ENCODE data around the gene GOLIM4. TPM values are rescaled to one million over a fixed set of nuclear protein-coding genes. Genes with fewer than 3 reads are reported as not detected.

The GOLIM4 gene
- total RNA-seq, 1 experiment from 2014 or later: 24.6 TPM

DNA sequence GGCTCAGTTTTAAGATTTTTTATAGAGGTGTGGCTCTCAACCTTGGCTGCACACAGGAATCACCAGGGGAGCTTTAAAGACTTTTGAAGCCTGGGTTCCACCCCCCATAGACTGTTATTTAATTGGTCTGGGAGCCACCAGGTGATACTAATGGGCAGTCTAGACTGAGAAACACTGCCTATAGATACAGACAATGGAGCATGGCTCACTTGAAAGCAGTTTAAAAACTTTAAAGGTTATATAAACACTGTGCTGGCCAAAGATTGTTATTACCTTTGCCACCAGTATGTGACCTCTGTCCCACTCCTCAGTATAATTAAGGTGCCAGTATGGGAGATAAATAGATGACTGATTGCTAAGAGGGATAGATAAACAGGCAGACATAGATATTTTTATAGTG, 3.8 kb downstream of the GOLIM4 start:
- Histone ChIP-seq H3K79me1 (ENCODE audit: insufficient read depth, low read depth, low read length, poor library complexity, severe bottlenecking) (no peaks in the 10 kb centered on the region), H3K14ac (ENCODE audit: insufficient read depth, low read length) (no peak overlapping the region), H3K4ac (ENCODE audit: low read depth, low read length) (no peak overlapping the region), H3K79me2 (ENCODE audit: insufficient read depth, low read length) (peaks cover 10% of the 10 kb centered on the region; the same call in 1 of the 2 replicates), H2BK12ac (ENCODE audit: insufficient read length, low read depth, low read length) (no peak overlapping the region), H2BK5ac (ENCODE audit: insufficient read length, low read length) (no peak overlapping the region), H4K5ac (ENCODE audit: insufficient read length, low read depth, low read length) (no peak overlapping the region), H2BK20ac (ENCODE audit: low read depth, low read length, poor library complexity, severe bottlenecking) (no peak overlapping the region), H3K9ac (ENCODE audit: extremely low read depth, insufficient read length, low read length) (no peak overlapping the region), H4K20me1 (ENCODE audit: control insufficient read depth, insufficient read depth, insufficient read length) (no peaks in the 10 kb centered on the region), H3K4me2 (ENCODE audit: insufficient read depth, insufficient read length, low read length) (no peak overlapping the region), H3K27ac (ENCODE audit: insufficient read length, low read depth, low read length) (no peak overlapping the region), H2BK15ac (ENCODE audit: low read depth, low read length) (no peak overlapping the region), H3K23me2 (ENCODE audit: insufficient read length, low read depth, low read length, poor library complexity, severe bottlenecking) (peaks cover 10% of the 10 kb centered on the region), H2AK5ac (ENCODE audit: insufficient read length, low read length) (no peak overlapping the region), H3K27me3 (ENCODE audit: insufficient read depth, low read length) (no peaks in the 10 kb centered on the region), H3K18ac (ENCODE audit: insufficient read length, low read depth, low read length) (no peak overlapping the region), H3T11ph (ENCODE audit: low read length) (no peak overlapping the region), H3K4me1 (ENCODE audit: insufficient read depth, low read length) (peaks cover 10% of the 10 kb centered on the region), H2AFZ (ENCODE audit: low read length) (no peak overlapping the region), H4K8ac (replicated peaks; ENCODE audit: insufficient read length, low read depth, low read length) (no peak overlapping the region), H2BK120ac (ENCODE audit: low read depth, low read length, poor library complexity, severe bottlenecking) (no peak overlapping the region), H3K56ac (ENCODE audit: insufficient read length, low read depth, low read length) (no peak overlapping the region), H4K91ac (ENCODE audit: insufficient read length, low read depth, low read length) (no peak overlapping the region), H3K9me3 (ENCODE audit: control insufficient read depth, low read depth, low read length) (no peaks in the 10 kb centered on the region), H3K23ac (ENCODE audit: insufficient read length, low read depth, low read length) (no peak overlapping the region)
- no peak overlapping the region for H3K27ac Mint-ChIP-seq
- peaks cover 55 to 60% of the 10 kb centered on the region in 2 experiments for H3K4me1 Mint-ChIP-seq
- no peaks in the 10 kb centered on the region; a peak in 1 of 7 replicates for H3K36me3 Mint-ChIP-seq (ENCODE audit: insufficient read depth in 1 of 3, low read depth in 3 of 3)
- no peaks in the 10 kb centered on the region for H3K9me3 Mint-ChIP-seq
- H3K4me3 Mint-ChIP-seq: no peak overlapping the region
- DNase-seq: no peak
- no peaks in the 10 kb centered on the region for H3K27me3 Mint-ChIP-seq (ENCODE audit: low read depth)
- TF ChIP-seq, protein P1, sequence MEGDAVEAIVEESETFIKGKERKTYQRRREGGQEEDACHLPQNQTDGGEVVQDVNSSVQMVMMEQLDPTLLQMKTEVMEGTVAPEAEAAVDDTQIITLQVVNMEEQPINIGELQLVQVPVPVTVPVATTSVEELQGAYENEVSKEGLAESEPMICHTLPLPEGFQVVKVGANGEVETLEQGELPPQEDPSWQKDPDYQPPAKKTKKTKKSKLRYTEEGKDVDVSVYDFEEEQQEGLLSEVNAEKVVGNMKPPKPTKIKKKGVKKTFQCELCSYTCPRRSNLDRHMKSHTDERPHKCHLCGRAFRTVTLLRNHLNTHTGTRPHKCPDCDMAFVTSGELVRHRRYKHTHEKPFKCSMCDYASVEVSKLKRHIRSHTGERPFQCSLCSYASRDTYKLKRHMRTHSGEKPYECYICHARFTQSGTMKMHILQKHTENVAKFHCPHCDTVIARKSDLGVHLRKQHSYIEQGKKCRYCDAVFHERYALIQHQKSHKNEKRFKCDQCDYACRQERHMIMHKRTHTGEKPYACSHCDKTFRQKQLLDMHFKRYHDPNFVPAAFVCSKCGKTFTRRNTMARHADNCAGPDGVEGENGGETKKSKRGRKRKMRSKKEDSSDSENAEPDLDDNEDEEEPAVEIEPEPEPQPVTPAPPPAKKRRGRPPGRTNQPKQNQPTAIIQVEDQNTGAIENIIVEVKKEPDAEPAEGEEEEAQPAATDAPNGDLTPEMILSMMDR (conservative IDR thresholded peaks at IDR 0.05): no peak
